H1 (cell line): ENCODE data around the gene ICA1. TPM values are rescaled to one million over a fixed set of nuclear protein-coding genes. Genes with fewer than 3 reads are reported as not detected.

Experiments
- CTCF ChIA-PET: fragments of 300-600 bp; sonication (Branson Sonifier 250); formaldehyde crosslinking; loops from one replicate; lab custom pipeline; 2021; ENCODE audit not compliant: partially characterized antibody; lab: Charles Lee
- POLR2A ChIA-PET: fragments of 300-600 bp; sonication (Branson Sonifier 250); formaldehyde crosslinking; loops from one replicate; lab custom pipeline; 2021; ENCODE audit warnings: inconsistent platforms; ENCODE audit not compliant: partially characterized antibody; lab: Charles Lee
- DNase-seq, 2 experiments: peaks; one replicate each; pipeline versions ENCODE4 v3.0.0 to v3.0.0-alpha.2; 2010 to 2022; ENCODE audit warnings: low spot score in 2 of 2, low read depth in 1 of 2, mixed read lengths in 1 of 2
- FAIRE-seq: peaks from 2 replicates; lab custom pipeline; 2011; peaks lifted over from hg19 to GRCh38; lab: Jason Lieb, UNC
- H2AFZ ChIP-seq: 2 replicates; pipeline ENCODE4 v1.8.1; 2012; ENCODE audit warnings: low read length, inconsistent platforms
- H2AK5ac ChIP-seq: 2 replicates; pipeline ENCODE4 v1.6.1; 2013; ENCODE audit warnings: low read depth, low read length
- H2BK120ac ChIP-seq: replicated peaks from 2 replicates; pipeline ENCODE3; 2013; ENCODE audit warnings: low read depth, low read length, inconsistent platforms
- H2BK12ac ChIP-seq: 2 replicates; pipeline ENCODE4 v1.6.1; 2013; ENCODE audit warnings: low read depth, low read length
- H2BK15ac ChIP-seq: 2 replicates; pipeline ENCODE4 v1.6.1; 2013; ENCODE audit warnings: low read length
- H2BK20ac ChIP-seq: 2 replicates; pipeline ENCODE4 v1.6.1; 2013; ENCODE audit warnings: low read length
- H2BK5ac ChIP-seq: 2 replicates; pipeline ENCODE4 v1.6.1; 2013; ENCODE audit warnings: low read depth, low read length
- H3K14ac ChIP-seq: 2 replicates; pipeline ENCODE4 v1.6.1; 2013; ENCODE audit warnings: inconsistent platforms; ENCODE audit not compliant: insufficient read length
- H3K18ac ChIP-seq: 2 replicates; pipeline ENCODE4 v1.6.1; 2013; ENCODE audit warnings: low read length; ENCODE audit errors: extremely low read depth
- H3K23ac ChIP-seq: 2 replicates; pipeline ENCODE4 v1.6.1; 2013; ENCODE audit warnings: inconsistent platforms; ENCODE audit not compliant: insufficient read length
- H3K23me2 ChIP-seq: 2 replicates; pipeline ENCODE4 v1.6.1; 2013; ENCODE audit warnings: low read depth, low read length
- H3K27ac ChIP-seq: 2 replicates; pipeline ENCODE4 v1.6.1; 2011; ENCODE audit warnings: low read depth, low read length, inconsistent platforms
- H3K27me3 ChIP-seq, 4 experiments: replicated peaks in 1 of 4; 1 replicate in 1 of 4; 2 replicates in 3 of 4; pipeline versions ENCODE4 v1.6.1 to v1.8.1; 2011 to 2013; ENCODE audit warnings: low read length in 3 of 4, mild to moderate bottlenecking in 3 of 4, inconsistent platforms in 2 of 4, mixed read lengths in 2 of 4, moderate library complexity in 1 of 4; ENCODE audit not compliant: control insufficient read depth in 3 of 4, insufficient read depth in 3 of 4; ENCODE audit errors: extremely low read depth in 1 of 4
- H3K36me3 ChIP-seq, 4 experiments: 2 replicates each; pipeline versions ENCODE4 v1.6.1 to v1.8.1; 2011 to 2013; ENCODE audit warnings: mild to moderate bottlenecking in 4 of 4, low read length in 3 of 4, moderate library complexity in 2 of 4, control low read depth in 1 of 4, inconsistent platforms in 1 of 4; ENCODE audit not compliant: insufficient read depth in 4 of 4, control insufficient read depth in 2 of 4
- H3K4ac ChIP-seq: replicated peaks from 2 replicates; pipeline ENCODE3; 2013; ENCODE audit warnings: low read length, low read depth, mixed read lengths, inconsistent platforms; ENCODE audit not compliant: insufficient read length
- H3K4me1 ChIP-seq, 4 experiments: replicated peaks in 1 of 4; 1 replicate in 1 of 4; 2 replicates in 3 of 4; pipeline versions ENCODE4 v1.6.1 to v1.8.1; 2011 to 2013; ENCODE audit warnings: low read length in 3 of 4, inconsistent platforms in 2 of 4, mixed read lengths in 1 of 4; ENCODE audit not compliant: insufficient read depth in 4 of 4, control insufficient read depth in 3 of 4
- H3K4me2 ChIP-seq, 2 experiments: 2 replicates each; pipeline versions ENCODE4 v1.6.1 to v1.8.1; 2011 to 2013; ENCODE audit warnings: low read depth in 2 of 2, low read length in 2 of 2, control low read depth in 1 of 2, inconsistent platforms in 1 of 2, mild to moderate bottlenecking in 1 of 2; ENCODE audit not compliant: insufficient read depth in 1 of 2
- H3K4me3 ChIP-seq, 4 experiments: fragments of 200-600, 300-600 bp in 1 of 4; sonication (generic), shearing (Covaris generic), sonication (Bioruptor Twin) in 1 of 4; 2 replicates each; pipeline versions ENCODE4 v1.5.1 to v1.8.1; 2011 to 2016; ENCODE audit warnings: low read length in 4 of 4, low read depth in 3 of 4, control low read depth in 2 of 4, inconsistent platforms in 2 of 4, mild to moderate bottlenecking in 2 of 4, mixed read lengths in 1 of 4, moderate library complexity in 1 of 4; ENCODE audit not compliant: insufficient read depth in 2 of 4; ENCODE audit errors: extremely low read depth in 1 of 4
- H3K56ac ChIP-seq: replicated peaks from 2 replicates; pipeline ENCODE3; 2013; ENCODE audit warnings: low read depth, mild to moderate bottlenecking, mixed read lengths, low read length, inconsistent platforms; ENCODE audit not compliant: insufficient read length
- H3K79me1 ChIP-seq: 2 replicates; pipeline ENCODE4 v1.6.1; 2013; ENCODE audit warnings: low read depth, low read length, control low read depth
- H3K79me2 ChIP-seq, 2 experiments: 2 replicates each; pipeline versions ENCODE4 v1.6.1 to v1.8.1; 2012 to 2013; ENCODE audit warnings: low read length in 2 of 2, mild to moderate bottlenecking in 2 of 2, inconsistent platforms in 1 of 2; ENCODE audit not compliant: insufficient read depth in 2 of 2, control insufficient read depth in 1 of 2
- H3K9ac ChIP-seq, 4 experiments: replicated peaks in 1 of 4; 1 replicate in 1 of 4; 2 replicates in 3 of 4; pipeline versions ENCODE4 v1.6.1 to v1.8.1; 2011 to 2013; ENCODE audit warnings: low read depth in 3 of 4, low read length in 3 of 4, control low read depth in 2 of 4, mild to moderate bottlenecking in 2 of 4, moderate library complexity in 2 of 4, inconsistent platforms in 1 of 4; ENCODE audit errors: extremely low read depth in 1 of 4
- H3K9me3 ChIP-seq, 2 experiments: 2 replicates each; pipeline versions ENCODE4 v1.6.1 to v1.8.1; 2012 to 2013; ENCODE audit warnings: mild to moderate bottlenecking in 2 of 2, moderate library complexity in 2 of 2, control low read depth in 1 of 2, inconsistent platforms in 1 of 2, low read depth in 1 of 2, low read length in 1 of 2, mixed read lengths in 1 of 2; ENCODE audit not compliant: insufficient read depth in 2 of 2
- H4K20me1 ChIP-seq, 2 experiments: replicated peaks in 1 of 2; 2 replicates each; pipeline versions ENCODE3 to v1.8.1; 2011 to 2013; ENCODE audit warnings: inconsistent platforms in 2 of 2, low read length in 2 of 2, mild to moderate bottlenecking in 1 of 2; ENCODE audit not compliant: insufficient read depth in 2 of 2, control insufficient read depth in 1 of 2
- H4K5ac ChIP-seq: 2 replicates; pipeline ENCODE4 v1.6.1; 2013; ENCODE audit warnings: low read length, low read depth, mixed read lengths, inconsistent platforms; ENCODE audit not compliant: insufficient read length
- H4K8ac ChIP-seq: 2 replicates; pipeline ENCODE4 v1.8.0; 2013; ENCODE audit warnings: mild to moderate bottlenecking, moderate library complexity, low read length, inconsistent platforms; ENCODE audit not compliant: insufficient read depth; ENCODE audit errors: extremely low read depth
- H4K91ac ChIP-seq: replicated peaks from 2 replicates; pipeline ENCODE3; 2013; ENCODE audit warnings: low read length, mixed read lengths, inconsistent platforms; ENCODE audit not compliant: insufficient read length
- SIX5 ChIP-seq: IDR thresholded peaks from 2 replicates; pipeline ENCODE4 v1.6.1; 2011; ENCODE audit warnings: mild to moderate bottlenecking, low read depth, low read length
- TBP ChIP-seq: IDR thresholded peaks from 2 replicates; pipeline ENCODE4 v1.6.1; 2011; ENCODE audit warnings: low read depth, low read length, improper control_type of control experiment
- USF2 ChIP-seq: IDR thresholded peaks from 2 replicates; pipeline ENCODE4 v1.6.1; 2011; ENCODE audit warnings: low read length, improper control_type of control experiment
- WGBS, 2 experiments: shearing (Covaris generic) in 1 of 2; methylation state at CpG; one replicate each; pipeline versions ENCODE4 v1.1.6 to v1.1.7; 2013 to 2015; ENCODE audit warnings: low lambda C conversion rate in 2 of 2, mixed read lengths in 2 of 2, inconsistent platforms in 1 of 2, low coverage in 1 of 2, missing lambda C conversion rate in 1 of 2; ENCODE audit not compliant: insufficient replicate concordance in 2 of 2, insufficient coverage in 1 of 2, insufficient read length in 1 of 2; ENCODE audit errors: extremely low coverage in 1 of 2, missing lambda C conversion rate in 1 of 2; 5-methylcytosine and 5-hydroxymethylcytosine counted together
- polyA plus RNA-seq, 7 experiments: library from polyadenylated mRNA; depleted of rRNA in 3 of 7; stranded (reverse) in 5 of 7; unstranded in 2 of 7; fragments of >200 nt in 5 of 7; fragments of 200-250 nt in 2 of 7; gene quantifications; 1 replicate in 5 of 7; 2 replicates in 1 of 7; 4 replicates in 1 of 7; pipeline versions ENCODE4 v1.2.1 to v1.2.3, GENCODE V29; 2011 to 2013; ENCODE audit warnings: missing spikeins in 2 of 7, mixed read lengths in 2 of 7
- total RNA-seq: library from RNA; stranded (reverse); fragmentation: NEBNext Ultra II Directional; extraction: Animal tissue kit (Norgen Biotek cat#: 25700); gene quantifications from 2 replicates; pipeline ENCODE4 v1.2.1, GENCODE V29; 2021

Gene ICA1
- total and polyA plus RNA-seq, 2 of the 8 experiments (the other 6 are each of a cell fraction or from before 2014, with no cell fraction given): 14.9 to 37.1 TPM

- WGBS, 2 experiments: 97% methylated on average over 4 of the region's 4 CpGs; no CpG with 5 or more reads in 1 of the 2 experiments
- H3K27ac ChIP-seq: no peak overlapping the region
- no peak for FAIRE-seq
- TF ChIP-seq SIX5 (no peak), TBP (no peak), USF2 (no peak)
Measured at GRCh38 chr7:8258166-8258565, 3.8 kb downstream of the ICA1 start.

More at GRCh38 chr7:8258166-8258565, 3.8 kb downstream of the ICA1 start:
- ChIA-PET POLR2A (interaction anchor here (0.7 kb wide), 1 partner anchor 10 kb away, joined by 3 read pairs; no protein-coding TSS in a partner anchor), CTCF (interaction anchor here (0.6 kb wide), 1 partner anchor 18 kb away, joined by 3 read pairs; no protein-coding TSS in a partner anchor)
- Histone ChIP-seq H3K79me1 (peaks cover 8% of the 10 kb centered on the region; the same call in 1 of the 2 replicates), H2BK120ac (no peak overlapping the region), H3K27me3 (0 out of 7 replicates have a peak, but pooled peaks cover 0 to 3% (median 1%) of the 10 kb centered on the region in 4 experiments), H3K18ac (no peak overlapping the region), H4K8ac (no peak overlapping the region), H2BK15ac (no peak overlapping the region), H3K9me3 (no peaks in the 10 kb centered on the region), H3K23me2 (no peaks in the 10 kb centered on the region; the same call in 1 of the 2 replicates), H3K23ac (no peak overlapping the region), H2BK20ac (no peak overlapping the region), H4K20me1 (no peaks in the 10 kb centered on the region), H3K79me2 (no peaks in the 10 kb centered on the region; a peak in 1 of 4 replicates), H4K91ac (no peak overlapping the region), H3K56ac (no peak overlapping the region), H3K4me1 (peaks cover 0 to 6% (median 0%) of the 10 kb centered on the region in 4 experiments; a peak in 4 of 7 replicates), H3K4ac (no peak overlapping the region), H2AK5ac (no peak overlapping the region), H2BK12ac (no peak overlapping the region), H3K4me2 (no peak overlapping the region), H3K14ac (no peak overlapping the region), H3K36me3 (no peaks in the 10 kb centered on the region; a peak in 1 of 8 replicates), H3K4me3 (no peak overlapping the region), H3K9ac (no peak overlapping the region), H4K5ac (no peak overlapping the region), H2BK5ac (no peak overlapping the region), H2AFZ (no peak overlapping the region)
- no peak for DNase-seq
